ENCODE results near the gene PDE6A.

- no peak for TF ChIP-seq POLR2A (IDR thresholded peaks at IDR 0.05)
- TF ChIP-seq CTCF (IDR thresholded peaks at IDR 0.05), result no peak
Measured at GRCh38 chr5:149854866-149855265, 89.7 kb downstream of the PDE6A start.

All from ovary (tissue), 3 donors.